Globus pallidus (tissue), 1 donor: ENCODE measurements around the gene RAB11FIP2.

Source experiments
- DNase-seq: peaks from one replicate; pipeline ENCODE4 v3.0.0-alpha.2; 2015; ENCODE audit warnings: low spot score

The RAB11FIP2 gene

DNA sequence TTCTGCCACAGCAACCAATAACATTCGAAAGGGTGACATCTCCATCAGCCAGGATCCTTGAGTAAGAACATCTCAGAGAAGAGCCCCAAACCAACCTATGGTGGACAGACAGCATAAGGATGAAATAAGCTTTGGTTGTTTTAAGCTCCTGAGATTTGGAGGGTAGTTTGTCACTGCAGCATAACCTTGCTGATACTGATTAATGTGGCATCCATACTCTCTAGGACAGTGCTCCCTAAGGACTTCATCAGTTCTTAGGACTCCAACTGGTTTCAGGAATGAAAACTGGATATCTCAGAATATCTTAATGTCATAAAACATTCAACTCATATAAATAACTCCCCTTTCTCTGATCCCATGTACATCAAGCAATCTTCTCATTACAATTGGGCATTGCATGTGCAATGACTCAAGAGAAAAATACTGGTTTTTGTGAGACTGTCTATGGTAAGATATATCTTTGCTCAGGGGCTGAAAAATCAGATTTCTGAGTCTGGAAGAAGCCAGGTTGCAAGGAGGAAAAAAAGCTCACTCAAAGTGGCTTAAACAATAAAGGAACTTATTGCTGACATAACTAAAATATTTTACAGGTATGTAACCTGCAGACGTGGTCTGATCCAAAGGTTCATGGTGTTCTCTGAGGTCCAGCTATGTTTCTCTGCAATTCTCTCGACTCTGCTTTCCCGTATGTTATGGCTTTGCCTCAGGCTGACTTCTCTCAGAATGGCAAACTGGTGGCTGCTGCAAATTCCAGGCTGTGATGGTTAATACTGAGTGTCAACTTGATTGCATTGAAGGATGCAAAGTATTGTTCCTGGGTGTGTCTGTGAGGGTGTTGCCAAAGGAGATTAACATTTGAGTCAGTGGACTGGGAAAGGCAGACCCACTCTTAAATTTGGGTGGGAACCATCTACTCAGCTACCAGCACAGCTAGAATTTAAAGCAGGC is 65.7 kb downstream of the RAB11FIP2 start:
- DNase-seq, result no peak

DNA sequence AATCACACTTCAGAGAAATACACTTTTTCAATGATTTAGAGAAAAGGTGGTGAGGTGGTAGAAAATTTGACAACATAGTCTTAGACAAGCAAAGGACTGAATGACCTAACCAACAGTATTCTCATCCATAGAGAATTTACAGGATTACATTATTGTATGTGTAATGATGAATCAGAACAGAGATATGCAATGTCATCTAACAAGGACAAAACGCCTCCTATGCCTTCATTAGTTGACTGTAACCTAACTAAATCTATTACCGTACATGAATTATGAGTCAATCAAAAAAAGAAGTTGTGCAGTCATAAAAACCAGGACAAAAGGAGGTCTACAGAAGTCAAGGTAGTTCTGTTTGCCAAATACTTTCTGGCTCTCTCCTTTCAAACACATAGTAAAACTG is 66.5 kb downstream of the RAB11FIP2 start:
- no peak for DNase-seq

DNA sequence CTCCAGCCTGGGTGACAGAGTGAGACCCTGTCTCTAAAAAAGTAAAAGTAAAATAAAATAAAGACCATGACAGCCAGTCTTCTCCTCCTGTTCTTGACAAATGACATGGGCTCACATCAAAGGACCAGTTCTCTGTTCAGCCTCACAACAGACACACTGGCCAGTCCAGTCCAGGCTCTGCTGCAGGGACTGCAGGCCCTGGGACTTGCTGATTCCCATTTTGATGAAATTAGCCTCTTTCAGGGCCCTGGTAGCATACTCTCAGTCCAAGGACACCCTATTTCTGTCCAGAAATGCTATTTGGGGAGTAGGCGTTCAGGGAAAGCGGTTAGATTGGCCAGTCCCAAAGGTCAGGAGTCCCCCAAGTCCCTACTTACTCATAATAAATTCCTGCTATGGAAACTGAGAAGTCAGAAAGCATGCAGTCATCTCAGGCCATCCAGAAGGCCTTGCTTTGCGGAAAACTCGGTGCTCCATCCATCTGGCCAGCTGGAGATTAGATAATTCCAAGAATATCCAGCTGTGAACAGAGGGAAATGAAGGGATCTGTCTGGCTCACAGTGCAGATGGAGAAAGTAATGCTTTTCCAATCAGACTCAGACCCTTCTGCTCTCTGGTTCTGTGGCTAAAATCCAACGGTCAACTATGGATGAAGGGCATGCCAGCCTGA is 74.4 kb downstream of the RAB11FIP2 start:
- DNase-seq, result no peak

DNA sequence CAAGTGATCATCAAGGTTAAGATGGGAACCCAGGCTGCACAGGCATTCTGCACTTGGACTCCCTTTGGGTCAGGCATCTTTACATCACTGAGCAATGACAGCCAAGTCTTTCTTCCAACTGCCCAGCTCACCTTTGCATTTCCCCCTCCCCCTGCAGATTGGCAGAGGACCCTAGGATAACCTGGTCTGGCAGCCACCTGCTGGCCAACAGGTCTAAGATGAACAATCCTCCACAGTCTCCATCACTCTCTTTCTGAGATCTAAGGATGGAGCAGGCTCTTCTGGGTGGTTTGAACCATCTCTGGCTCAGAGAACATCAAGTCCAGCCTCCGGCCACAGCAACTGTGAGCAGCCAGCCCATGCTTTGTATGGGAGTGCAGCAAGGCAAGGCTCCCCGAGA is 75.8 kb downstream of the RAB11FIP2 start:
- DNase-seq, result no peak

DNA sequence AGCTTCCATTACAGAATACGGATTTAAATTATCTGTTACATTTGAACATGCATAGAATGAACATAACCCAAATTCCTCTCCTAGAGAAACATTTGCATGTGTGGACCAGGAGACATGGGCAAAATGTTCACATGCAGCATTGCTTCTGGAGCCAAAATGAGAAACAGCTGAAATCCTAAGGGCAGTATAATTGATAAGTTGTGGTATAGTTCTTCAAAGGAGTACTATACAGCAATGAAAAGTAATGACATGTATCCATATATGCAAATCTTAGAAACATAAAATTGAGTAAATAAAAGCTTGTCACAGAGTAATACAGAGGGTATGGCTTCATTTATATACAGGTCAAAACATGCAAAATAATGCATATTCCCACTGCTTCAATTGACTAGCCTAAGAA is 77.1 kb downstream of the RAB11FIP2 start:
- DNase-seq, result no peak

DNA sequence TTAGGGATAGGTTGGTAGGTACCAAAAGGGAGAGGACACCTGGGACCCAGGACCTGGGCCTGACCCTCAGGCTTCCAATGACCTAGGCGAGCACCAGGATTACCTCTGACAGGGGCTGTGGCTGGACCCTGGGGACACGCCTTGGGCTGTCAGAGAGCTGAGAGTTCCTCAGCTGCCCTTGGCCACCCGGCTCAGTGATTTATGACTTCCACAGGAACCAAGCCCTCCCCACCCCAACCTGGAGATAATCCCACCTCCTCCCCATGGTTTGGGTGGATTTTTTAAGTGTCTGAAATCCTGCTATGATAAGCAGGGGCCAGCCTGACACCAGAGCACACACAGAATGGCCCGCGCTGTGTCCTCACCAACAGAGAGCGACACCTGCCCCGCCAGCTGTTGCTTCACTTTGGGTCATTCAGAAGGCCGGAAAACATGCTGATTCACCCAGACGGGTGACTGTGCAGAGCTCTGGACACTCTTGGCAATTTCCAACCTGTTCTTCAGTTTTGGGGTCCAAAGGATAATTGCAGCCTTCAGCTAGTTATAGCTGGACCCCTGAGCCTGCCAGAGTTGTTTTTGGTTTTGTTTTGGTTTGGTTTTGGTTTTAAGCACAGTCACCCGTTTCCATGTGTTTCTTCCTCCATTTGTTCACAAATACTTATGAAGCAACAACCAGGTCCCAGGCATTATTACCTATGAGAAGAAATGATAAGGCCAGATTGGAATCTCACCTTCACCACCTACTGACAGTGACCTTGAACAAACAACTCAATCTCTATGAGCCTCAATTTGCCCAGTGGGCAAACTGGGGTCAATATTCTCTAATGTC is 78.2 kb downstream of the RAB11FIP2 start:
- no peak for DNase-seq

DNA sequence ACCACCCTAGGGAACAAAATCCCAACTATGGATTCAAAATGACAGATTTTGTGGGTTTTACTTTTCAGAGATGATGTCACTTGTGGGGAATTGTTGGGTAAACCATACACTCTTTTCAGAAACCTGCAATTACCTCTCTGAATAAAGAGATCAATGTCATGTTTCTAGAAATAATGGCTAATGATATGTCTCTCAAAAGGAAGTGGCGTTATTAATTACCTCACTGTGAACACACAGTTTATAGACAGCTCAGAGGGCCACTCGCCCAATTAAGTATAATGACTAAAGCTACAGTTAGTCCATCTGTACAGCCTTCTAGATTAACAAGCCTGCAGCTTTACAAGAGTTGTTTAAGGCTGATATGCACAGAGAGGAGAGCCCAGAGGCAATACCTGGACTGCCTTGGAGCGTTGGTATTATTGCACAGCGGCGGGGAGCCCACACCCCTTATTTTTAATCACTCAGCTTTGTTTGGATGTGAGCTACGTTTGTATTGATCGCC is 79.5 kb downstream of the RAB11FIP2 start:
- no peak for DNase-seq

DNA sequence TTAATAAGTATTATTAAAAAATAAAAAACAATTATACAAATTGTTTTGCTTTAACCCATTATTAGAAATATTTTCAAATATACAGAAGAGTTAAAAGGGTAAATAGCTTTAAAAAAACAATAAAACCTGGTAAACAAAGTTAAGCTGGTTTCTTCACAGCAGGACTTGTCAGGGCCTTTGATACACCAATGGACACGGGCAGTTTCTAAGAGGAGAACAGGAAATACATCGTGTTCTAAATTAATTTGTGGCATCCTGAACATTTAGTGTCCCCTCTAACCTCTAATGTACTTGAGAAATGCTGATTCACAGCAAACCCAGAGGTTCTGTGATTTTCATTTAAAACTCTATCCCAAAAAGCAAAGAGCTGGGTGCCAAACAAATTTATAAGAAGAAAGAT is 80.8 kb downstream of the RAB11FIP2 start:
- no peak for DNase-seq

DNA sequence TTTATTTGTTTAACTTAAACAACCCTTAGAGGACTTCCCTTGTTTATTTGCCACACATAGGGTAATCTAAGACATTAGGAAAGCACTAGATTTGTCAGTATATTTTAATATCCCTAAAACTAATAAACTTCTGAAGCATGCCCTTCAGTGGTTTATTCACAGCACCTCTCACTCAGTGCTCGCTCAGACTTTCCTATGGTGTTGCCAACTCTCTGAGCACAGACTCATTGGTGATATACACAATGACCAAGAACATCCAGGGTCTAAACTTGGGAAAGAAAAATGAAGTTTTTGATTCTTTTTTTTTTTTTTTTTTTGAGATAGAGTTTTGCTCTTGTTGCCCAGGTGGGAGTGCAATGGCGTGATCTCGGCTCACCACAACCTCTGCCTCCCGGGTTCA is 82.2 kb downstream of the RAB11FIP2 start:
- DNase-seq, result no peak

DNA sequence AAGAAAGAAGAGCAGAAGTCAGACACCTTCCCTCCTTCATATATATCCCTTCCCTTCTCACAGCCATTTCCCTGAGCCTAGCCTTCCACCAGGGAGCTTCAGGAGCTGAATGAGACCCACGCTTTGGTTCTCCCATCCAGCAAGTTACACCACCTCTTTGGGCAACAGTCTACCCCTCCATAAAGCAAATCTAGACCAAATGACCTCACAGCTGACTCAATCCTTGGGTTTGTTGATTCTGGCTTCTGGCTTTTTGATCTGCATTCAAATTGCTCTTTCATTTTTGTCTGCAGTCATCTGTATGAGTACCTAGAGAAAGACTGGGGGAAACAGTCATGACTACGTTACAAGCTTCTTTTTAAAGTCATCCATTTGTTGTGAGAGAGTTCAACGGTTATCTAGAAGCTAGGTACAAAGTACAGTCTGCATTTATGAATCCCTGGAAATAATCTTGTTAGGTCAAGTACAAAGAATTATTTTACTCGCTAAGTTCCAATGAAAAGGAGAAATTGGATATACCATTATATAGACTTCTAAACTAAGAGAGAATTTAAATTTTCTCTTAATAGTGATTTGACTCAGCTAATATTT is 86.3 kb downstream of the RAB11FIP2 start:
- DNase-seq, result no peak

DNA sequence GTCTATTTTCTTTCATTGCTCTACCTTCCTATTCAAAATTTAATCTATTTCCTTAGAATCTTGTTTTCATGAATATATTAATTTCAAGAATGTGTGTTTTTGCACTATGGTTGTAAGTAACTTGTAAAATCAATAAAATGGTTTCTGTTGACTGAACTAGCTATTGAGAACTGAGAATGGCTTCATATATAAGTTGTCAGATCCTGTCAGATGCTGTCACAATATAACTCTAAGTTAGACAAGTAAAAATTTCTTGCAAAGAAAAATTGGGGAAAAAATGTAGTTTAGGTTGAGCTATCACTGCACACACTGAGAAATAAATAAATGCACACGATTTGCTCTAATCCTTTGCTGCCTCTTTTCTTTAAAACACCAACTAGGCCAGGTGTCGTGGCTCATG is 89.8 kb downstream of the RAB11FIP2 start:
- DNase-seq, result no peak

DNA sequence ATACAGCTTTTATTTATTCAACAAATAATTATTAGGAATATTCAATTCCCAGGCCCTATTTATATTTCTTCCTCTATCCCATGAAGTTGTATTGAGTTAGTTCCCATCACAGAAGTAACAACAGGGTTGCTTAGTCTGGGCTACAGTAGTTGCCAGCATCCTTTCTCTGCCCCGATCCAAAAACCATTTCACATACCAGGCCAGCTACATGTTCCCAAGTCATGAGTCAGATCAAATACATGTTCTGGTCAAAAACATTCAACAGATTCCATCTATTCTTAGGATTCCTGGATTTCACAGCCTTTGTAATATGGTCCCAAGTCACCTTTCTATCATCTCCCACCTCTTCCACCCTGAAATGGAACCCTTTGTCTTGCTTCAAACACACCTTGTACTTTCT is 91.6 kb downstream of the RAB11FIP2 start:
- no peak for DNase-seq
